ENCODE measurements around the gene SPCS3. TPM values are rescaled to one million over a fixed set of nuclear protein-coding genes. Genes with fewer than 3 reads are reported as not detected.
A peak's percentile ranks its signal among the peaks of the same experiment; 100 is the strongest.
"Not testable (repeated sequence)": the region's sequence is repeated elsewhere in the genome, so short reads cannot be mapped to it uniquely, and the experiment has no call there.

Gene SPCS3
- total RNA-seq (192 TPM), polyA plus RNA-seq (47.3 TPM)

- Histone ChIP-seq H3K36me3 (ENCODE audit: insufficient read depth) (no peaks in the 10 kb centered on the region), H3K27ac (ENCODE audit: low read depth) (peak within 1 kb of the TSS; percentile 99), H3K4me1 (ENCODE audit: insufficient read depth) (no peaks in the 10 kb centered on the region), H3K4me3 (ENCODE audit: low read depth, low read length) (peak within 1 kb of the TSS; percentile 97)
- under 1% methylated on average over 94 of the region's 94 CpGs for WGBS
- DNase-seq (ENCODE audit: extremely low spot score): peak; percentile 91
Measured at GRCh38 chr4:176319704-176320339, at the start of gene SPCS3. Gene SPCS3, plus strand, starts transcription at chr4:176319966. Its CDS starts 111 bp downstream, at chr4:176320077.

GRCh38 chr4:176270669-176271068, 49.1 kb upstream of the SPCS3 start:
- Histone ChIP-seq H3K27ac (ENCODE audit: low read depth) (no peak overlapping the region), H3K4me3 (ENCODE audit: low read depth, low read length) (no peak overlapping the region), H3K36me3 (ENCODE audit: insufficient read depth) (no peaks in the 10 kb centered on the region), H3K4me1 (ENCODE audit: insufficient read depth) (no peaks in the 10 kb centered on the region)
- 31% methylated on average over 5 of the region's 5 CpGs for WGBS
- DNase-seq (ENCODE audit: extremely low spot score): no peak

DNA sequence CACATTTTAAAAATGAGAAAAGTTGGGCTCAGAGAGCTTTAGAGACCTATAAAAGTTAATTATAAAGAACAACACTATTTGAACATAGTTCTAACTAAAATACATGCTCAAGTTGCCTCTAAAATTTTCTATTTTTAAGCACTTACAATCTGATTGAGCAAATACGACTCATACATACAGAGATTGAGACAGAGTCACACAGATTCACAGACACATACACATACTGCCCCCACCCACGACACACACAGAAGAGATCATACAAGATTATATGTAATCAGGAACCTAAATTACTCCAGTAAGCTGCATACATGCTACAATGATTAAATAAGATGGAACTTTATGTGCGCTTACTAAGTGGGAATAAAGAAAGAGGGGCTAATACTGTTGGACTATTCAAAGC, 48.0 kb upstream of the SPCS3 start:
- no peak overlapping the region for H3K27ac ChIP-seq (ENCODE audit: low read depth)
- 85% methylated on average over 3 of the region's 3 CpGs for WGBS
- no peak for DNase-seq (ENCODE audit: extremely low spot score)

DNA sequence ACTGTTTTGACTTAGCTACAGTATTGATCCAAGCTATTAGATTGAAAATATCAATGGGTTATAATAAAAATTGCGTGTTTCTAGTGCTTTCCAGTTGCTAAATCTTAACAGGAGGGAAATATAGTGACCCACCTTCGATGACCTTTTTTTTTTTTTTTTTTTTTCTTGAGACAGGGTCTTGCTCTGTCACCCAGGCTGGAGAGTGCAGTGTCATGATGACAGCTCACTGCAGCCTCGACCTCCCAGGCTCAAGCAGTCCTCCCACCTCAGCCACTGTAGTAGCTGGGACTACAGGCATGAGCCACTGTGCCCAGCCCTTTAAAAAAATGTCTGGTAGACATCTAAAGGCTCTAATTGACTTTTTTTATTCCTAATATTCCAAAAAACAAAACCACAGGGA, 47.0 kb upstream of the SPCS3 start:
- DNase-seq (ENCODE audit: extremely low spot score): no peak
- Histone ChIP-seq H3K4me3 (ENCODE audit: low read depth, low read length) (no peak overlapping the region), H3K4me1 (ENCODE audit: insufficient read depth) (no peaks in the 10 kb centered on the region), H3K27ac (ENCODE audit: low read depth) (no peak overlapping the region), H3K36me3 (ENCODE audit: insufficient read depth) (no peaks in the 10 kb centered on the region)
- 73% methylated on average over 3 of the region's 3 CpGs for WGBS

More for the DNA sequence above, 48.0 kb upstream of the SPCS3 start:
- Histone ChIP-seq H3K36me3 (ENCODE audit: insufficient read depth) (no peaks in the 10 kb centered on the region), H3K4me1 (ENCODE audit: insufficient read depth) (no peaks in the 10 kb centered on the region), H3K4me3 (ENCODE audit: low read depth, low read length) (no peak overlapping the region)

DNA sequence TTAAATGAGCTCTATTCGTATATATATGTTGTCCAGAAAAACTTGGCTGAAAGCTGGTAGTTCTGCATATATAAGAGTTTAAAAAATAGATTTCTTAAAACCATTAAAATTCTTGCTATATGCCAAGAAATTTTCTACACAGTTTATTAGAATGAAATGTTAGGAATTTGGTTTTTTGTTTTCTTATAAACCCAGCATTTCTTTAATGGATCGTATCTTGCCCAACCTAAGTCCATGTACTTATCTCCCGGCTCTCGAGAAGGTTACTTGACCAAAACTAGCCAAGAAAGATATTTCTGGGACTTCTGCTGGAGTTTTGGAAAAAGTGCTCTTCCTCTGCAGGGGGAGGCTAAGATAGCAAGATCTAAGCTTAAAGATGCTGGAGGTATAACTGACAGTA, 46.0 kb upstream of the SPCS3 start:
- Histone ChIP-seq H3K36me3 (ENCODE audit: insufficient read depth) (no peaks in the 10 kb centered on the region), H3K27ac (ENCODE audit: low read depth) (no peak overlapping the region), H3K4me3 (ENCODE audit: low read depth, low read length) (no peak overlapping the region), H3K4me1 (ENCODE audit: insufficient read depth) (no peaks in the 10 kb centered on the region)
- no peak for DNase-seq (ENCODE audit: extremely low spot score)
- 73% methylated on average over 4 of the region's 4 CpGs for WGBS

DNA sequence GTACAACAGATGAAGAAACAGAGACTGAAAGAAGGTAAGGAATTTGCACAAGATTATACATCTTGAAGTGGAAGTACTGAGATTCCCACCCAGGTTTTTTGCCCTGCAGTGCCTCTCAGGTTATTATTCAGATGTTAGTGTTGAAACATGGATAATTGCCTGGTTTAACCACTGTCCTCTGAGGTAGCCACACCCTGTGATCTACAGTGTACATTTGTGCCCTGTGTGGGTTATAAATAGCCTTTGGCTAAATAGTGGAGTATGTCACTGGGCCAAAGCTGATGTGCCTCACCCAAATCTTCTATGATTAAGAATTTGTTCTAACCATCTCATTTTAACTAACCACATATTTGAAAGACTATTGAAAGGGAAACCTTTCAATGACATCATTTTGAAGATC, 45.3 kb upstream of the SPCS3 start:
- no peak overlapping the region for H3K27ac ChIP-seq (ENCODE audit: low read depth)
- H3K4me3 ChIP-seq (ENCODE audit: low read depth, low read length): no peak overlapping the region
- DNase-seq (ENCODE audit: extremely low spot score): no peak

DNA sequence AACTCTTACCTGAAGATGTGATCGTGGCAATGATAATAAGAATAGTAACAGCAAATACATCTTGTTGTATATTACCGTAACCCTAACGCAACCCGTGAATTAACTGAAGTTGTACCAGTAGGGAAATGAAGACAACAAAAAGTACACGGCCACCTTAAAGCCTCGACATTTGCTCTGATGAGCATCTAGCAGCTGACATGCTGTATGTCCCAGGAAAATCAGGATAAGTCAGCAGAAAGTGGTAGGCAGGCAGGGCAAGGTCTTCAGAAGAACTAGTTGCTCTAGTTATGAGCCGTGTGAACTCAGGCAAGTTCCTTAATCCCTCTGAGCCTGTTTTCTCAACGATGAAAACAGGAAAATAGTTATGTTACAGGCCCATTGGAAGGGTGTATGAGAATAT, 43.1 kb upstream of the SPCS3 start:
- WGBS: 72% methylated on average over 8 of the region's 8 CpGs
- H3K4me3 ChIP-seq (ENCODE audit: low read depth, low read length): no peak overlapping the region
- H3K27ac ChIP-seq (ENCODE audit: low read depth): no peak overlapping the region
- H3K4me1 ChIP-seq (ENCODE audit: insufficient read depth): no peaks in the 10 kb centered on the region
- no peak for DNase-seq (ENCODE audit: extremely low spot score)
- no peaks in the 10 kb centered on the region for H3K36me3 ChIP-seq (ENCODE audit: insufficient read depth)

More for the DNA sequence above, 45.3 kb upstream of the SPCS3 start:
- H3K4me1 ChIP-seq (ENCODE audit: insufficient read depth): no peaks in the 10 kb centered on the region
- H3K36me3 ChIP-seq (ENCODE audit: insufficient read depth): no peaks in the 10 kb centered on the region

DNA sequence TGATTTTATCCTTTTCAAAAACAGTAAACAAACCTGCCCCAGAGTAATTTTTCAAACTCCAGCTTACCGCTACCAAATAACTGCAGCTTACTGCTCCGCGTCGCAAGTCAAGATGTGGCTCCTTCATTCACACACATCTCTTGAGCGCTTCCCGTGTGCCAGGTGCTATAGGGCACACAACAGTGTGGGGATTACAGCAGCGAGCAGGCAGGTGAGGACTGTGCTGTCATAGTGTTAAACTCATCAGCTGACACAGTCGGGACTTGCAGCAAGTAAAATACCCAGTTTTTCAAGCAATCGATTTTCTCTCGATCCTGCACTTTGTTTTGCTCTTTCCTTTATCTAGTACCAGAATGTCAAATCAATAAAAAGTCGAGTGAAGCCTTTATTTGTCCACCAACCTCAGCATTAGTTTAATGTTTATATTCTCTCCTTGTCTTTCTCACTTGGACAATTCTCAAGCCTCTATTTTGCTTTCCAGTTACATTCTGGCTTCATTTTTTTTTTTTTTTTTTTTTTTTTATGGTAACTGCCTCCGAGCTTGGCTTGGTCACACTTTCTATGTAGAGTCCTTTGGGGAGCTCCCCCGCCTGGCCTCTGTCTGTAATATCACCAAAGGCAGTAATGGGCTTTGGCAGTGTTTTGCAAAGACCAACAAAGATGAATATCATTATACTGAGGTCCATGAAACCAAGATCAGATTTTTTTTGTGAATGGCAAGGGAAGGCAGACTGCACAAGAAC, 42.4 kb upstream of the SPCS3 start:
- DNase-seq (ENCODE audit: extremely low spot score): peak; percentile 2
- Histone ChIP-seq H3K4me3 (ENCODE audit: low read depth, low read length) (no peak overlapping the region), H3K27ac (ENCODE audit: low read depth) (no peak overlapping the region), H3K4me1 (ENCODE audit: insufficient read depth) (no peaks in the 10 kb centered on the region), H3K36me3 (ENCODE audit: insufficient read depth) (no peaks in the 10 kb centered on the region)
- WGBS: 49% methylated on average over 13 of the region's 13 CpGs

- WGBS: 96% methylated on average over 1 of the region's 1 CpG
- not testable (repeated sequence) for DNase-seq (ENCODE audit: extremely low spot score); H3K36me3 ChIP-seq (ENCODE audit: insufficient read depth); H3K4me3 ChIP-seq (ENCODE audit: low read depth, low read length); H3K4me1 ChIP-seq (ENCODE audit: insufficient read depth); H3K27ac ChIP-seq (ENCODE audit: low read depth)
Measured at GRCh38 chr4:176279560-176279959, 40.2 kb upstream of the SPCS3 start.

DNA sequence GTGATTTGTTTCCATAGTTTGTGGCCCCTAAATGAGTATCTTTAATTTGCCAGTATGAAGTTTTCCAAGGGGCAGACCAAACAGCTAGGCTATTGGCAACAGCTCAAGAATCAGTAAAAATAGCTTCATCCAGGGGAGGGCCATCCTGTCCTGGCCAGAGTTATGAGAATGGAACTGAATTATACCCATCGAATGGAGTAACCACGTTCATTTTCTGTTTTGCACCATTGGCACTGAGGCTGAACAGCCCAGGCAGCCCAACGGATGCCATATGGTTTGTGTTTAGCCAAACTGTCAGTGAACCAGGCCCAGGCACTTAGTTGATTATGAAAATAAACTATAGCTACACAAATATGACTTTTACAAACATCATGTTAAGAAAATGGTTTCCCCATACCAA, 33.0 kb upstream of the SPCS3 start:
- no peak overlapping the region for H3K4me3 ChIP-seq (ENCODE audit: low read depth, low read length)
- H3K27ac ChIP-seq (ENCODE audit: low read depth): no peak overlapping the region
- DNase-seq (ENCODE audit: extremely low spot score): no peak
- H3K36me3 ChIP-seq (ENCODE audit: insufficient read depth): no peaks in the 10 kb centered on the region
- no peaks in the 10 kb centered on the region for H3K4me1 ChIP-seq (ENCODE audit: insufficient read depth)
- WGBS: 37% methylated on average over 3 of the region's 3 CpGs

- H3K27ac ChIP-seq (ENCODE audit: low read depth): no peak overlapping the region
Measured at GRCh38 chr4:176287546-176287945, 32.2 kb upstream of the SPCS3 start.

GRCh38 chr4:176288020-176288419, 31.7 kb upstream of the SPCS3 start:
- Histone ChIP-seq H3K4me3 (ENCODE audit: low read depth, low read length) (no peak overlapping the region), H3K27ac (ENCODE audit: low read depth) (no peak overlapping the region)
- DNase-seq (ENCODE audit: extremely low spot score): no peak

More at GRCh38 chr4:176287546-176287945, 32.2 kb upstream of the SPCS3 start:
- H3K4me3 ChIP-seq (ENCODE audit: low read depth, low read length): no peak overlapping the region
- H3K4me1 ChIP-seq (ENCODE audit: insufficient read depth): no peaks in the 10 kb centered on the region
- no peak for DNase-seq (ENCODE audit: extremely low spot score)
- no peaks in the 10 kb centered on the region for H3K36me3 ChIP-seq (ENCODE audit: insufficient read depth)

GRCh38 chr4:176289561-176289960, 30.2 kb upstream of the SPCS3 start:
- DNase-seq (ENCODE audit: extremely low spot score): no peak
- 84% methylated on average over 6 of the region's 6 CpGs for WGBS
- Histone ChIP-seq H3K4me3 (ENCODE audit: low read depth, low read length) (no peak overlapping the region), H3K27ac (ENCODE audit: low read depth) (no peak overlapping the region), H3K36me3 (ENCODE audit: insufficient read depth) (no peaks in the 10 kb centered on the region), H3K4me1 (ENCODE audit: insufficient read depth) (no peaks in the 10 kb centered on the region)

More at GRCh38 chr4:176288020-176288419, 31.7 kb upstream of the SPCS3 start:
- Histone ChIP-seq H3K4me1 (ENCODE audit: insufficient read depth) (no peaks in the 10 kb centered on the region), H3K36me3 (ENCODE audit: insufficient read depth) (no peaks in the 10 kb centered on the region)

DNA sequence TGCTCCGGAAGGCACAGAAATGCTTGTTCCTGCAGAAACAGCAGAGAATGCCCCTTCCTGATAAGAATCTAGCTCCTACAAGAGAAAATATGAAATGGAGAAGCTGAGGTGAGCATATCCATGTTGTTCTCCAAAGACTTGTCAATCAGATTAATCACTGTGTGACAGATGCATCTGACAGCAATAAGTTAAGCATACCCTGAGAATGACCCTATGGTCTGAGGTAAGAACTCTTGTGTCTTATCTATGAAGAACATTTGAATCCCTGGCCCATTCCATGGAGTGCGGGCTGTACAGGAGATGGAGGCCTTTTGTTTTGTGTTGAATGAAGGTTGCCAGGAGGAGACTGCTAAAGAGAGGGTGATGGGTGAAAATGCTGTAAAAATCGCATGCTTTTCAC, 29.2 kb upstream of the SPCS3 start:
- H3K4me1 ChIP-seq (ENCODE audit: insufficient read depth): no peaks in the 10 kb centered on the region
- no peaks in the 10 kb centered on the region for H3K36me3 ChIP-seq (ENCODE audit: insufficient read depth)
- WGBS: 88% methylated on average over 3 of the region's 3 CpGs
- no peak overlapping the region for H3K4me3 ChIP-seq (ENCODE audit: low read depth, low read length)
- DNase-seq (ENCODE audit: extremely low spot score): no peak
- H3K27ac ChIP-seq (ENCODE audit: low read depth): no peak overlapping the region

Measured in urinary bladder (tissue), 4 donors.